ENCODE measurements around the gene HACD2.
"Not testable (repeated sequence)": the region's sequence is repeated elsewhere in the genome, so short reads cannot be mapped to it uniquely, and the experiment has no call there.

DNA sequence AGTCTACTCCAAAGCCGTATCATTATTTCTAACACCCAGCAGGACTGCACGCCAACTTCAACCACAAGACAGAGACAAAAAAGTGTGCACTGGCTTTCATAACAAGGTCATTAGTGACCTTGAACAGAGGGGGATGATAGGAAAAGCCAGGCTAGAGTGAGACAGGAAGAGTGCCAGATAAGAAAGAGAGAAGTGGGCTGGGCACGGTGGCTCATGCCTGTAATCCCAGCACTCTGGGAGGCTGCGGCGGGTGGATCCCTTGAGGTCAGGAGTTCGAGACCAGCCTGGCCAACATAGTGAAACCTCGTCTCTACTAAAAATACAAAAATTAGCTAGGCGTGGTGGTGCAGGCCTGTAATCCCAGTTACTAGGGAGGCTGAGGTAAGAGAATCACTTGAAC is 97.8 kb downstream of the HACD2 start:
- TF ChIP-seq, protein P1, sequence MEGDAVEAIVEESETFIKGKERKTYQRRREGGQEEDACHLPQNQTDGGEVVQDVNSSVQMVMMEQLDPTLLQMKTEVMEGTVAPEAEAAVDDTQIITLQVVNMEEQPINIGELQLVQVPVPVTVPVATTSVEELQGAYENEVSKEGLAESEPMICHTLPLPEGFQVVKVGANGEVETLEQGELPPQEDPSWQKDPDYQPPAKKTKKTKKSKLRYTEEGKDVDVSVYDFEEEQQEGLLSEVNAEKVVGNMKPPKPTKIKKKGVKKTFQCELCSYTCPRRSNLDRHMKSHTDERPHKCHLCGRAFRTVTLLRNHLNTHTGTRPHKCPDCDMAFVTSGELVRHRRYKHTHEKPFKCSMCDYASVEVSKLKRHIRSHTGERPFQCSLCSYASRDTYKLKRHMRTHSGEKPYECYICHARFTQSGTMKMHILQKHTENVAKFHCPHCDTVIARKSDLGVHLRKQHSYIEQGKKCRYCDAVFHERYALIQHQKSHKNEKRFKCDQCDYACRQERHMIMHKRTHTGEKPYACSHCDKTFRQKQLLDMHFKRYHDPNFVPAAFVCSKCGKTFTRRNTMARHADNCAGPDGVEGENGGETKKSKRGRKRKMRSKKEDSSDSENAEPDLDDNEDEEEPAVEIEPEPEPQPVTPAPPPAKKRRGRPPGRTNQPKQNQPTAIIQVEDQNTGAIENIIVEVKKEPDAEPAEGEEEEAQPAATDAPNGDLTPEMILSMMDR (conservative IDR thresholded peaks at IDR 0.05; ENCODE audit: low read depth, low read length), result not testable (repeated sequence)
- TF ChIP-seq EZH2 (IDR thresholded peaks at IDR 0.05; ENCODE audit: low read length, unreplicated experiment), result not testable (repeated sequence)
